NCI-H2107 (cell line): Measurements from ENCODE around the gene KMT2B.

Experiments
- DNase-seq: peaks from one replicate; lab custom pipeline; 2025; lab: John Stamatoyannopoulos, UW

The KMT2B gene

DNA sequence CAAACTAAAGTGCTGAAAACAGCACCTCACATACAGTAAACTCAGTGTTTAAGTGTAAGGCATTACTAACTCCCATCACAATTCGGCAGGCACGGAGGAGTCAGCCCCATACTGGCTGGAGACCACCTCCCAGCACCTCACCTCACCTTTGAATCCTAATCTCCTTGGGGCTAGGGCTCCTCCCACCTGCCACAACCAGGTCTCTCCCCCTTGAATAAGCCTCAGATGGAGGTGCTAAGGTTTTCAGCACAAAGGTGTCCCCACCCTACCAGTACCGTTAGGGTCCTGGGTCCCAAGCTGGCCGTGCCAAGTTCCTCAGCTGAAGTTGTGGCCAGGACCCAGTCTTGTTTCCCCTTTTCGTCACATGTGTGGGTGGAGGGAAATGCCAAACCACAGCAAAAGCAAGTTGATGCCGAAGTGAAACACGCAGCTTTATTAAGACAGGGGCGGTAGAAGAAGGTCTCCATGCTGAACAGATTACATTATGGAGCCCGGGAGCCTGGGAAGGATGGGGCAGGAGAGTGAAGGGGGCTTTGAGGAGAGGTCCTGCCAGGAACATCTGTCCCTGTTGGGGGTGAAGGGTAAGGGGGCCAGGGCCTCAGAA, 24.4 kb downstream of the KMT2B start, which contains the start of gene IGFLR1:
Gene IGFLR1 (minus strand): TSS at position 332 of the 604 bp plus-strand sequence. CDS start 1,272 bp downstream, outside the sequence.
- DNase-seq, result no peak

- DNase-seq, result no peak
Observed at GRCh38 chr19:35743640-35744429, 26.0 kb downstream of the KMT2B start.

DNA sequence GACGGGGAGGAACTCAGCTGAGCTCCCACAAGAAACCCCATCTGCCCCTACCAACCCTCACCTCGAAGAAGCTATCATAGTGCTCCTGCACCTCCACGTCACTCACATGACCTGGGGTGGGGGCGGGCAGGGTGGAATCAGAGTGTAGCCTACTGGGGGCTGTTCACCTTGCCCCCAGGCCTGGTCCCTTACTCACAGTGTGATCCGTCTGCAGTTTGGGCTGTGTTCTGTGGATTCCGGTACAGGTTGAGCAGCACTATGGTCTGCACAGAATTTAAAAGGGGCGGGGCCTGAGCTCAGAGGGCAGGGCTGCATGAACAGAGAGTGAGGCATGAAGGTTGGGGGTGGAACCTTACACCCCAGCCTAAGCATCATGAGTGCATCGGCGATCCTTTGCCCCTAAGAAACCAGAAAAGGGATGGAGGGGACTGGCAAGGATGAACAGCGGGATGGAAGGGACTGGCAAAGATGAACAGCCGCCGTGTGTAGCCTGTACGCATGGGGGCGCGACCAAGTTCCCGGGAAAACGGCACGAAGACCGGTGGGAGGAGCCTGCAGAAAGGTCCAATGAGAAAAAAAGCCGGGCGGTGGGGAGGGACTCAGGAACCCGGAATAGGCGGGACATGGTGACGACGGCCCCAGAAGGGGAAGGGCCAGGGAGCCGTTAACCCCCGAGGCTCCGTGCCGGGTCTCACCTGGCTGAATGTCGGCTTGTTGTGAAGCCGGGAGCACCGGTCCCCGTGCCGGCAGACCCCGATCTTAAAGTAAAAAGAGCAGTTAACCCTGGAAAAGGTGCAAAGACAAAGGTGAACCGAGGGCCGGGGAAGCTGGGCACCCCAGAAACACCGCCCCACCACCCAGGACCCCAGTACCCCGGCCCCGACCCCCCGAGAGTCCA, 26.9 kb downstream of the KMT2B start:
- DNase-seq, result peak; percentile 76

GRCh38 chr19:35745328-35746086, 27.7 kb downstream of the KMT2B start, which contains the start of the genes PSENEN and U2AF1L4:
PSENEN (plus strand) TSS chr19:35745651; CDS start chr19:35745931, 280 bp downstream.
U2AF1L4 (minus strand) TSS chr19:35745418; CDS start chr19:35745391, 27 bp downstream.
- peak; percentile 97 for DNase-seq

DNA sequence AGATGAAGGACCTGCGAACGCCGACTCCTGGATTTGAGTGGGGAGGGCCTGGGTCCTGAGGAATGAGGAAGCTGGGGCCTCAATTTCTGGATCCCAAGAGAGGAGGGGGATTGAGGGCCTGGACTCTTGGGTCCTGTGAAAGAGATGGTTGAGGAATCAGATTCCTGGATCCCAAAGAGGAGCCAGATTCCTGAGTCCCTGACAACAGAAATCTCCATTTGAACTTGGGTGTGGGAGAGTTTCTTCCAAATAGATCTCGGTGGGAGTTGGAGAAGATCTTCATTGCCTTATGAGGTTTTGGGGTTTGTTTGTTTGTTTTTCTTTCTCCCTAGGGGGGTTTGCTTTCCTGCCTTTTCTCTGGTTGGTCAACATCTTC, 28.3 kb downstream of the KMT2B start:
- DNase-seq, result no peak

DNA sequence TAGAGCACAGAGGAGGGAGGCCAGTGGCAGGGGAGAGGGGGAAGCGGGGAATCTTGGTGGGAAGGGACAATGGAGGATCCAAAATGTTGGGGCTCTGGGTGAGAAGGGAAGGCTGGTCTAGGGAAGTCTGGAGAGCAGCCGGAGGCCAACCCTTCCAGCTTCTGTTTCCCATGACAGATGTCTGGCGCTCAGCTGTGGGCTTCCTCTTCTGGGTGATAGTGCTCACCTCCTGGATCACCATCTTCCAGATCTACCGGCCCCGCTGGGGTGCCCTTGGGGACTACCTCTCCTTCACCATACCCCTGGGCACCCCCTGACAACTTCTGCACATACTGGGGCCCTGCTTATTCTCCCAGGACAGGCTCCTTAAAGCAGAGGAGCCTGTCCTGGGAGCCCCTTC, 28.7 kb downstream of the KMT2B start:
- DNase-seq, result no peak

GRCh38 chr19:35748106-35749020, 30.6 kb downstream of the KMT2B start, which contains the start of gene LIN37:
LIN37 (plus strand) TSS chr19:35748576; CDS start chr19:35748725, 149 bp downstream.
- DNase-seq, result peak; percentile 96

GRCh38 chr19:35750167-35750566, 32.4 kb downstream of the KMT2B start:
- DNase-seq, result no peak

DNA sequence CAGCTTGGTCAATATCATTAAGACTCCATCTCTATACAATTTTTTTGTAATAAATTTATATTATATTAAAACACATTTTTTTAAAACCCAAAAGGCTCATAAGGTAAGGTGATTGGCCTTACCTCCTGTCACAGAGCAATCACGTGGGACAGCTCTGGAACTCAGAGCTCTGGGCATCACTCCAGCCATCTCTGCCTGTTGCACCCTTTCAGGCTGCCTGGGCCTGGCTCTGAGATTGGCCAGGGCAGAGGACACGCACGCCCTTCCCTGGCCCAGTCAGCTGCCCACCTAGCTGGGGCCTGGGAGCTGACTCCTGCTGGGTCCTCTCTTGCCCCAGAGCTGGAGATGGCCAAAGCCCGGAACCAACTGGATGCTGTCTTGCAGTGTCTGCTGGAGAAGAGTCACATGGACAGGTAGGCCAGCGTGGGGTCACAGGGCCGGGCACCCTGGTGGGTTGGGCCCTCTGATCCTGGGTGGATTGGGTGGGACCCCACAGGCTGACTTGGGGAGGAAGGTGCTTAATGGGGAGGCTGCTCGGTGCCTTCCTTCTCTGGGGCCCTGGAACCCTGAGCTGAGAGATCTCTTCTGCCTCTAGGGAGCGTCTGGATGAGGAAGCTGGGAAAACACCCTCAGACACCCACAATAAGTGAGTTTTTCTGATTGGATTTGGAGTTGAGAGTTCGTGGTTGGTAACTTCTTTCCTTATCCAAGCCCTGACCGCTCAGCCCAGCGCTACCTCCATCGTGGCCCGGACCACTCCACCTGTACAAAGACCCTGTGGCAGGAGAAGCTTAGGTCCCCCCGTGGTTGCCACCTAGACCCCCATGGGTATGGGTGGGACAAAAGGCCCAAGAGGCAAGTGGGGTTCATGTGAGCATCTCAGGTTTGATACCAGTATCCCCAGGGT, 34.3 kb downstream of the KMT2B start:
- no peak for DNase-seq

- DNase-seq, result no peak
Observed at GRCh38 chr19:35752746-35753350, 35.0 kb downstream of the KMT2B start.

DNA sequence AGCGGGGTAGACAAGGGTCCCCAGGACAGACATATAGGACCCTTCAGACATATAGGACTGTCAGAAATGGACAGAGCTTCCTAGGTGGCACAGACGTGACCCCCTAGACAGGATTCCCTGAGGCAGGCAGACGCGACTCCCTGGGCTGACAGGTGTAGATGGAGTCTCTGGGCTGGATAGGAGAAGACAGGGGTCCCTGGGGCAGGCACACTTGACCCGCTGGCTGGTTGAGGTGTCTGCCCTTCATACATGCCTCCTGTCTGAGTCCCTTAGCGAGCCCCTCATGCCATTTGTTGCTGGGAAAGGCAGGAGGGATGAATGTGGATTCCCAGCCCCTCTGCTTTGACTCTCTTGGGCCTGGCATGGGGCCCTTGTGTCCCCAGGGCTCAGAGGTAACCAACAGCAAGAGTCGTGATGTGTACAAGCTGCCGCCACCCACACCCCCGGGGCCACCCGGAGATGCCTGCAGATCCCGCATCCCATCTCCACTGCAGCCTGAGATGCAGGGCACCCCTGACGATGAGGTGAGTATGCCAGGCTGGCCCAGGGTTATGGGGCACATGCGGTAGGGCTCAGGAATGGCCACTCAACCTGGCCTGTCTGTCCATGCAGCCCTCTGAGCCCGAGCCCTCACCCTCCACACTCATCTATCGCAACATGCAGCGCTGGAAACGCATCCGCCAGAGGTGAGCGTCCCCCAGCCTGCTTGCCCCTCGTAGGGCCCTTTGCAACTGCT, 36.0 kb downstream of the KMT2B start:
- no peak for DNase-seq

DNA sequence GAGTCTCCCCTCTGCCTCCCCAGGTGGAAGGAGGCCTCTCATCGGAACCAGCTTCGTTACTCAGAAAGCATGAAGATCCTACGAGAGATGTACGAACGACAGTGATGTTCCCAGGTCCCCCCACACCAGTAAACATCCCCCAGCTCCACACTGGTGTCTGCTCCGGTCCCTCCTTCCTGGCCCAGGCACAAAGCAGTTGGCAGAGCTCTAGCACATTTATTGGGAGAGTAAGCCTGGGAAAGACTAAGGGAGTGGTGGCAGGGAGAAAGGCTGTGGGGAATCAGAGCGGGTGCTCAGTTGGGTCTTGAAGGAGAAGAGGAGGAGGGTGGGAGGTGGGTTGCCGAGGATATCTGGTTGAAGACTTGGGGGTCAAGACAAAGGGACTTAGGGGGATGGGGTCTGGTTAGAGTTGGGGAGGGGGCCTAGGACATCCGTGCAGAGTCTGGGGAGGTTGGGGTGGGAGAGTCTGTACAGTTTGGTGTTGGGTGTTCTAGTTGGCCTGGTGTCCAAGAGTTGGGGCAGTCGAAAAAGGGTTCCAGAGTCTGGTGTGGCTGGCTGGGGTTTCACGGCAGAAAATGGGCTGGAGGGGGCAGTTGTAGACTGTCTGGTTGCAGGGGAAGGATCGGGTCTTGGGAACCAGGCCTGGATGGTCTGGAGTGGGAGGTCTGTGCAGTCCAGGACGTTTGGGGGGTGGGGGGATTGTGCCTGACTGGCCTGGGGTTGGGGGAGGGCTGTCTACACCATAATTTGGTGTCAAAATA, 36.7 kb downstream of the KMT2B start:
- no peak for DNase-seq

- DNase-seq, result no peak
Observed at GRCh38 chr19:35755131-35755549, 37.3 kb downstream of the KMT2B start.

DNA sequence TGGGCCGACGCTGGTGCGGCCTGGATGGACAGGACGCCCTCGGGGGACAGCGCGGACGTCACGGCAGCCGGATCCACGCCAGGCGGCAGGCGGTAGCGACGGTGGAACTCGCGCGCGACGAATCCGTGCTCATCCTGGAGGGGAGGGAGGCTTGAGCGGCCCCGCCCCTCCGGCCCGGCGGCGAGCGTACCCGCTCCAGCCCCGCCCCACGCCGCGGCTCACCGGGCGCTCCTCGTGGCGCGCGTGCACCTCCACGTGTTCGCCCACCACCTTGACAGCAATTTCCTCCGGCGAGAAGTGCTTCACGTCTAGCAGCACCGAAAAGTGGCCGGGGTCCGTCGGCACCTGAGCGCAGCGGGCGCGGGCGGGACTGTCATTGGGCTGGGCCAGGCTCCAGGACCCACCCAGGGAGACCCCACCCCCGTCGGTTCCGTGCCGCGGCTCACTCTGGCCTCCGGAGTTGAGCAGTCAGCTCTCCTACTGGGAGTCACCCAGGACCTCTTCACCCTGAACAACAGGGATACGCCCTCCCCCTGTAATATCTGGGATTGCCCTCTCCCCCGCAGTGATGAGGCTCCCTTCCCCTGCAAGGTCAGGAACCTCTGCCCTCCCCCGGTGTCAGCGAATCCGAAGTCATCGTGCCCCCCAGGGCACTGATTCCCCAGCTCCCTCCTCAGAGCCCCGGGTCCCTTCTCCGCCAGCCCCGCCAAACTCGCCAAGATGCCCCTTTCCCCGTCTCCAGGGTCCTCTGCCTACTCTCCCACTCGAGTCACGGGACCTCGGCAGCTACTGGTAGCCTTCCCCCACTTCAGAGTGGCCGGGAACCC, 38.0 kb downstream of the KMT2B start:
- no peak for DNase-seq

- DNase-seq, result no peak
Observed at GRCh38 chr19:35756377-35757230, 38.8 kb downstream of the KMT2B start, which contains the start of gene HSPB6. HSPB6 (minus strand) TSS chr19:35757029; CDS start chr19:35757008, 21 bp downstream.
